ENCODE results near the gene DLGAP1.

DNA sequence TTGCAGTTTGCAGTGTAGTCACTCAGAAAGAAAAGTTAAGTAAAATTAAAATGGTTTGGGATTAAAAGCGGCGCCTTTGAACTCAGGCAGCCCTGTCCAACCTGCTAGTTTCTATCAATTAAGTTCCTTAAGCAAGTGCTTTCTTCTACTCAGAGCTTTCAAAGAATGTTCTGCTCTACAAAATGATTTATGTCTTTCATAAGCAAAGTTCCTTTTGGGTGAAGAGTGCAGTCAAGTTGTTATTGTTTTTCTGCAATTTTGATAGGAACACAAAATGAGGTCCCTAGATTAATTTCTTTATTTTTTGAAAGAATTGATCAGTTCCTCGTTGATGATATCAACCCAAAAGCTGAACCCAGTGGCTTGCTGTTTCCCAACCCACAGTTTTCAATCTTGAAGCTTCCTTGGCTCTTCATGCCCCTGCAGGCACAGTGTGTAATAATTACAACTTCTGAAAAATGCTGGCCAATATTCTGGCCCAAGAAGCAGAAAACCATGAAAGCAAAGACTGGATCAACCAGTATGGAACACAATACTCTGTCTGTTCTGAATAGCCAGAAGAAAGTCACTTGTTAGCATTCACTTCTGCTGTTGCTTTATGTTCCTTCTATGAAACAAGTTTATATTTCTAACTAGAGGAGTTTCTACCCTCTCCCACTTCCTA, 916.0 kb downstream of the DLGAP1 start:
- TF ChIP-seq, protein P1, sequence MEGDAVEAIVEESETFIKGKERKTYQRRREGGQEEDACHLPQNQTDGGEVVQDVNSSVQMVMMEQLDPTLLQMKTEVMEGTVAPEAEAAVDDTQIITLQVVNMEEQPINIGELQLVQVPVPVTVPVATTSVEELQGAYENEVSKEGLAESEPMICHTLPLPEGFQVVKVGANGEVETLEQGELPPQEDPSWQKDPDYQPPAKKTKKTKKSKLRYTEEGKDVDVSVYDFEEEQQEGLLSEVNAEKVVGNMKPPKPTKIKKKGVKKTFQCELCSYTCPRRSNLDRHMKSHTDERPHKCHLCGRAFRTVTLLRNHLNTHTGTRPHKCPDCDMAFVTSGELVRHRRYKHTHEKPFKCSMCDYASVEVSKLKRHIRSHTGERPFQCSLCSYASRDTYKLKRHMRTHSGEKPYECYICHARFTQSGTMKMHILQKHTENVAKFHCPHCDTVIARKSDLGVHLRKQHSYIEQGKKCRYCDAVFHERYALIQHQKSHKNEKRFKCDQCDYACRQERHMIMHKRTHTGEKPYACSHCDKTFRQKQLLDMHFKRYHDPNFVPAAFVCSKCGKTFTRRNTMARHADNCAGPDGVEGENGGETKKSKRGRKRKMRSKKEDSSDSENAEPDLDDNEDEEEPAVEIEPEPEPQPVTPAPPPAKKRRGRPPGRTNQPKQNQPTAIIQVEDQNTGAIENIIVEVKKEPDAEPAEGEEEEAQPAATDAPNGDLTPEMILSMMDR (IDR thresholded peaks at IDR 0.05) = no peak
- TF ChIP-seq POLR2A (IDR thresholded peaks at IDR 0.05) (no peak), EP300 (IDR thresholded peaks at IDR 0.05) (no peak), POLR2AphosphoS5 (IDR thresholded peaks at IDR 0.05) (no peak)

Data from gastroesophageal sphincter (tissue), 3 donors.